PC-9 (cell line): ENCODE measurements around the gene CLBA1. TPM values are rescaled to one million over a fixed set of nuclear protein-coding genes. Genes with fewer than 3 reads are reported as not detected.
"Not testable (repeated sequence)": the region's sequence is repeated elsewhere in the genome, so short reads cannot be mapped to it uniquely, and the experiment has no call there.

Experiments used
- BruUV-seq: library from RNA; stranded (reverse); fragments of 400-500 nt; replicated peaks from 2 replicates; lab custom pipeline; 2021; lab: Mats Ljungman, UMichigan
- CTCF ChIA-PET: fragments of 300-600 bp; sonication (Branson Sonifier 250); formaldehyde crosslinking; loops from one replicate; lab custom pipeline; 2022; ENCODE audit warnings: antibody characterized with exemption; lab: Charles Lee
- POLR2A ChIA-PET: fragments of 300-600 bp; sonication (Branson Sonifier 250); formaldehyde crosslinking; loops from one replicate; lab custom pipeline; 2022; ENCODE audit warnings: antibody characterized with exemption; ENCODE audit not compliant: unreplicated experiment; lab: Charles Lee
- DNase-seq, 2 experiments: peaks; one replicate each; pipeline versions ENCODE4 v3.0.0 to v3.0.0-alpha.2; 2015 to 2022; ENCODE audit warnings: mixed read lengths in 1 of 2
- H2AFZ ChIP-seq: fragments of 200-600 bp; sonication (generic); 2 replicates; pipeline ENCODE4 v1.8.1; 2017; ENCODE audit warnings: antibody characterized with exemption
- H3F3A ChIP-seq: fragments of 200-600 bp; sonication (generic); 2 replicates; pipeline ENCODE4 v1.8.1; 2017; ENCODE audit warnings: antibody characterized with exemption, mild to moderate bottlenecking, low read depth; ENCODE audit not compliant: insufficient read depth
- H3K27ac ChIP-seq: fragments of 200-600 bp; sonication (generic); 2 replicates; pipeline ENCODE4 v1.6.1; 2016; ENCODE audit warnings: mixed run types
- H3K27me3 ChIP-seq: fragments of 200-600 bp; sonication (generic); 2 replicates; pipeline ENCODE4 v1.6.1; 2016; ENCODE audit warnings: low read depth, mixed run types; ENCODE audit not compliant: insufficient read depth
- H3K36me3 ChIP-seq: fragments of 200-600 bp; sonication (generic); 2 replicates; pipeline ENCODE4 v1.6.1; 2016; ENCODE audit warnings: low read depth, mixed run types
- H3K4me1 ChIP-seq: fragments of 200-600 bp; sonication (generic); replicated peaks from 2 replicates; pipeline ENCODE4 v1.6.1; 2016; ENCODE audit warnings: mixed run types; ENCODE audit not compliant: insufficient read depth
- H3K4me2 ChIP-seq: fragments of 200-600 bp; sonication (generic); 2 replicates; pipeline ENCODE4 v1.6.1; 2017; ENCODE audit warnings: mixed run types
- H3K4me3 ChIP-seq: fragments of 200-600 bp; sonication (generic); 2 replicates; pipeline ENCODE4 v1.6.1; 2016; ENCODE audit warnings: mixed run types
- H3K79me2 ChIP-seq: fragments of 200-600 bp; sonication (generic); 2 replicates; pipeline ENCODE4 v1.6.1; 2017; ENCODE audit warnings: low read depth, mixed run types
- H3K9me2 ChIP-seq: fragments of 200-600 bp; sonication (generic); 2 replicates; pipeline ENCODE4 v1.8.1; 2017; ENCODE audit warnings: mild to moderate bottlenecking; ENCODE audit not compliant: insufficient read depth
- H3K9me3 ChIP-seq: fragments of 200-600 bp; sonication (generic); 2 replicates; pipeline ENCODE4 v1.8.1; 2016; ENCODE audit warnings: low read depth; ENCODE audit not compliant: insufficient read depth
- H4K20me1 ChIP-seq: fragments of 200-600 bp; sonication (generic); 2 replicates; pipeline ENCODE4 v1.8.1; 2017; ENCODE audit not compliant: insufficient read depth
- EZH2 ChIP-seq: fragments of 200-600 bp; sonication (generic); IDR thresholded peaks from 2 replicates; pipeline ENCODE4 v1.8.0; 2017; ENCODE audit warnings: antibody characterized with exemption, low read depth
- intact Hi-C: fragments of 100-400 bp; cut with micrococcal nuclease; formaldehyde crosslinking; loops from one replicate; pipeline ENCODE4 v1.10.0; 2022; ENCODE audit not compliant: unreplicated experiment
- total RNA-seq: library from RNA; stranded (reverse); gene quantifications from 2 replicates; pipeline ENCODE4 v1.2.3, GENCODE V29; 2021
- TF ChIP-seq, protein P1 (sequence below): fragments of 200-600 bp; sonication (generic); conservative IDR thresholded peaks from 2 replicates; pipeline ENCODE4 v1.6.1; 2017; ENCODE audit warnings: mixed run types, antibody characterized with exemption, mild to moderate bottlenecking, moderate library complexity

CLBA1 gene
- total RNA-seq, 1 experiment from 2014 or later = 12.6 TPM

DNA sequence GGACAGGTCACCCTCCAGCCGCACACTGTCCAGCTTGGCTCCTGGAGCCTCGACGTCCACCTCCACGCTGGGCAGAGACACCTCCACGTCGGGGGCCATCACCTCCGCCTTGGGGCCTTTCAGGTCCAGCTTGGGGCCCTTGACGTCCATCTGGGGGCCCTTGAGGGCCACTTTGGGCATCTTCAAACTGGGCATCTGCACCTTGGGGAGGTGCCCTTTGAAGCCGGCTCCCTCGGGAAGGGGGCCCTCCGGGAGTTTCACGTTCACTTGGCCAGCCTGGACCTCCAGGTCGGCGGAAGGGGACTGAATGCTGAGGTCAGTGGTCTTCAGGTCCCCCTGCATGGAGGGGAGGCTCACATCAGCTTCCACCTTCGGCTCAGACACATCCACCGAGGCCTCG lies 35.6 kb upstream of the CLBA1 start:
- Histone ChIP-seq H3K4me1 (no peaks in the 10 kb centered on the region), H3K27me3 (no peaks in the 10 kb centered on the region), H3K4me2 (no peak overlapping the region), H3K79me2 (no peaks in the 10 kb centered on the region), H3K27ac (no peak overlapping the region), H2AFZ (no peak overlapping the region), H3F3A (no peaks in the 10 kb centered on the region), H3K36me3 (no peaks in the 10 kb centered on the region), H3K9me3 (no peaks in the 10 kb centered on the region), H3K9me2 (no peaks in the 10 kb centered on the region), H4K20me1 (no peaks in the 10 kb centered on the region), H3K4me3 (no peak overlapping the region)
- DNase-seq = no peak
- POLR2A ChIA-PET = no interaction called here
- CTCF ChIA-PET = no interaction called here
- TF ChIP-seq, protein P1, sequence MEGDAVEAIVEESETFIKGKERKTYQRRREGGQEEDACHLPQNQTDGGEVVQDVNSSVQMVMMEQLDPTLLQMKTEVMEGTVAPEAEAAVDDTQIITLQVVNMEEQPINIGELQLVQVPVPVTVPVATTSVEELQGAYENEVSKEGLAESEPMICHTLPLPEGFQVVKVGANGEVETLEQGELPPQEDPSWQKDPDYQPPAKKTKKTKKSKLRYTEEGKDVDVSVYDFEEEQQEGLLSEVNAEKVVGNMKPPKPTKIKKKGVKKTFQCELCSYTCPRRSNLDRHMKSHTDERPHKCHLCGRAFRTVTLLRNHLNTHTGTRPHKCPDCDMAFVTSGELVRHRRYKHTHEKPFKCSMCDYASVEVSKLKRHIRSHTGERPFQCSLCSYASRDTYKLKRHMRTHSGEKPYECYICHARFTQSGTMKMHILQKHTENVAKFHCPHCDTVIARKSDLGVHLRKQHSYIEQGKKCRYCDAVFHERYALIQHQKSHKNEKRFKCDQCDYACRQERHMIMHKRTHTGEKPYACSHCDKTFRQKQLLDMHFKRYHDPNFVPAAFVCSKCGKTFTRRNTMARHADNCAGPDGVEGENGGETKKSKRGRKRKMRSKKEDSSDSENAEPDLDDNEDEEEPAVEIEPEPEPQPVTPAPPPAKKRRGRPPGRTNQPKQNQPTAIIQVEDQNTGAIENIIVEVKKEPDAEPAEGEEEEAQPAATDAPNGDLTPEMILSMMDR = no peak
- TF ChIP-seq EZH2 = no peak
- intact Hi-C loops = no loop called here
- BruUV-seq = no TSS peak

DNA sequence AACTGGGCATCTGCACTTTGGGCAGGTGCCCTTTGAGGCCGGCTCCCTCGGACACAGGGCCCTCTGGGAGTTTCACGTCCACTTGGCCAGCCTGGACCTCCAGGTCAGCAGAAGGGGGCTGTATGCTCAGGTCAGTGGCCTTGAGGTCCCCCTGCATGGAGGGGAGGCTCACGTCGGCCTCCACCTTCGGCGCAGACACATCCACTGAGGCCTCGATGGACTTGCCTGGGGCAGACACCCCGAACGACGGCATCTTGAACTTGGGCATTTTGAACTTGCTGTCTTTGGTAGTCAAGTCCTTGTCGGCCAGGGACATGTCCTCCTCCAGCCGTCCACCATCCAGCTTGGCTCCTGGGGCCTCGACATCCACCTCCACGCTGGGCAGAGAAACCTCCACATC lies 34.9 kb upstream of the CLBA1 start:
- H3K79me2 ChIP-seq, H2AFZ ChIP-seq, CTCF ChIA-PET, intact Hi-C loops, POLR2A ChIA-PET, H4K20me1 ChIP-seq, H3K9me2 ChIP-seq, H3K9me3 ChIP-seq, H3K27ac ChIP-seq, BruUV-seq, DNase-seq, H3K36me3 ChIP-seq, H3F3A ChIP-seq, H3K4me2 ChIP-seq, H3K27me3 ChIP-seq, H3K4me3 ChIP-seq, H3K4me1 ChIP-seq: not testable (repeated sequence)

- H2AFZ ChIP-seq, H3K9me2 ChIP-seq, POLR2A ChIA-PET, DNase-seq, H4K20me1 ChIP-seq, H3K27me3 ChIP-seq, intact Hi-C loops, H3K27ac ChIP-seq, H3K4me1 ChIP-seq, H3K79me2 ChIP-seq, BruUV-seq, H3F3A ChIP-seq, H3K9me3 ChIP-seq, CTCF ChIA-PET, H3K4me2 ChIP-seq, H3K36me3 ChIP-seq, H3K4me3 ChIP-seq: not testable (repeated sequence)
These were observed 33.5 kb upstream of the CLBA1 start for GRCh38 chr14:104951863-104952657.

DNA sequence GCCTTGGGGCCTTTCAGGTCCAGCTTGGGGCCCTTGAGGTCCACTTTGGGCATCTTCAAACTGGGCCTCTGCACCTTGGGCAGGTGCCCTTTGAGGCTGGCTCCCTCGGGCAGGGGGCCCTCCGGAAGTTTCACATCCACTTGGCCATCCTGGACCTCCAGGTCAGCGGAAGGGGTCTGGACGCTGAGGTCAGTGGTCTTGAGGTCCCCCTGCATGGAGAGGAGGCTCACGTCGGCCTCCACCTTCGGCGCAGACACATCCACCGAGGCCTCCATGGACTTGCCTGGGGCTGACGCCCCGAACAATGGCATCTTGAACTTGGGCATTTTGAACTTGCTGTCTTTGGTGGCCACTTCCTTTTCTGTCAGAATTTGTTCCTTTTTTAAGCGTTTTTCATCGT lies 32.5 kb upstream of the CLBA1 start:
- Histone ChIP-seq H3K36me3 (no peaks in the 10 kb centered on the region), H3K4me1 (no peaks in the 10 kb centered on the region), H3K27ac (no peak overlapping the region), H2AFZ (no peak overlapping the region), H3K4me3 (no peak overlapping the region), H3K9me2 (no peaks in the 10 kb centered on the region), H3F3A (no peaks in the 10 kb centered on the region), H3K4me2 (no peak overlapping the region), H4K20me1 (no peaks in the 10 kb centered on the region), H3K27me3 (no peaks in the 10 kb centered on the region), H3K79me2 (no peaks in the 10 kb centered on the region), H3K9me3 (no peaks in the 10 kb centered on the region)
- no peak for TF ChIP-seq EZH2
- TF ChIP-seq, protein P1 = no peak
- DNase-seq = no peak
- intact Hi-C loops = no loop called here
- ChIA-PET POLR2A (no interaction called here), CTCF (no interaction called here)
- no TSS peak for BruUV-seq
